Gastrocnemius medialis (tissue), 4 donors: ENCODE results near the gene GRIP2. TPM values are rescaled to one million over a fixed set of nuclear protein-coding genes. Genes with fewer than 3 reads are reported as not detected.

Experiments
- ATAC-seq, 2 donors: fragments of 150-250 bp; one replicate each; pipeline ENCODE4 v1.9.1; 2016
- DNase-seq, 2 donors: peaks; one replicate each; pipeline ENCODE4 v3.0.0-alpha.2; 2019
- H3K27ac ChIP-seq, 4 donors: fragments of 200-600 bp; sonication (generic); 1 replicate in 1 of 4; 2 replicates in 3 of 4; pipeline ENCODE4 v1.5.1; 2016 to 2018; ENCODE audit warnings: mild to moderate bottlenecking in 2 of 4, moderate library complexity in 1 of 4
- H3K27me3 ChIP-seq, 3 donors: fragments of 200-600 bp; sonication (generic) in 2 of 3; 1 replicate in 1 of 3; 2 replicates in 2 of 3; pipeline versions ENCODE4 v1.5.1 to v1.6.0; 2016 to 2019; ENCODE audit warnings: mild to moderate bottlenecking in 1 of 3, moderate library complexity in 1 of 3
- H3K36me3 ChIP-seq, 2 donors: fragments of 200-600 bp; sonication (generic) in 1 of 2; one replicate each; pipeline ENCODE4 v1.5.1; 2017 to 2018
- H3K4me1 ChIP-seq, 2 donors: fragments of 200-600 bp; sonication (generic) in 1 of 2; one replicate each; pipeline ENCODE4 v1.5.1; 2016 to 2017; ENCODE audit warnings: mild to moderate bottlenecking in 2 of 2
- H3K4me3 ChIP-seq, 4 donors: fragments of 200-600 bp; sonication (generic) in 3 of 4; 1 replicate in 1 of 4; 2 replicates in 3 of 4; pipeline ENCODE4 v1.5.1; 2016 to 2019; ENCODE audit warnings: mild to moderate bottlenecking in 2 of 4
- H3K9me3 ChIP-seq, 3 donors: fragments of 200-600 bp; sonication (generic) in 2 of 3; 1 replicate in 1 of 3; 2 replicates in 2 of 3; pipeline ENCODE4 v1.5.1; 2016 to 2019
- POLR2A ChIP-seq, 2 donors: fragments of 450-650 bp; IDR thresholded peaks; one replicate each; pipeline ENCODE4 v1.6.1; 2017; ENCODE audit warnings: antibody characterized with exemption in 2 of 2, mild to moderate bottlenecking in 2 of 2, moderate library complexity in 2 of 2
- in situ Hi-C, 4 donors: fragments of 200-750 bp; cut with MboI; loops; one replicate each; pipeline versions ENCODE4 v1.15.0 to v1.8.0; 2017; ENCODE audit warnings: low sequenced_read_pairs in 4 of 4
- intact Hi-C: fragments of 100-400 bp; cut with DNase I; formaldehyde crosslinking; loops from one replicate; pipeline ENCODE4 v1.15.1; 2023; ENCODE audit warnings: low total_unique reads
- total RNA-seq, 4 donors: library from RNA; depleted of rRNA; stranded (reverse); fragments of >200 nt; gene quantifications; one replicate each; pipeline versions ENCODE4 v1.1.0 to v1.2.3, GENCODE V29; 2016
- TF ChIP-seq, protein P1 (sequence below), 5 experiments: fragments of 450-650 bp in 3 of 5; fragments of 200-600 bp in 2 of 5; sonication (generic) in 2 of 5; IDR thresholded peaks in 4 of 5; conservative IDR thresholded peaks in 1 of 5; 1 replicate in 4 of 5; 2 replicates in 1 of 5; pipeline ENCODE4 v1.5.1; 2016 to 2019; ENCODE audit warnings: antibody characterized with exemption in 5 of 5, mild to moderate bottlenecking in 3 of 5, moderate library complexity in 3 of 5

Gene GRIP2
- total RNA-seq, 4 donors from 2014 or later = 2.8 to 12.6 (median 4.6) TPM

DNA sequence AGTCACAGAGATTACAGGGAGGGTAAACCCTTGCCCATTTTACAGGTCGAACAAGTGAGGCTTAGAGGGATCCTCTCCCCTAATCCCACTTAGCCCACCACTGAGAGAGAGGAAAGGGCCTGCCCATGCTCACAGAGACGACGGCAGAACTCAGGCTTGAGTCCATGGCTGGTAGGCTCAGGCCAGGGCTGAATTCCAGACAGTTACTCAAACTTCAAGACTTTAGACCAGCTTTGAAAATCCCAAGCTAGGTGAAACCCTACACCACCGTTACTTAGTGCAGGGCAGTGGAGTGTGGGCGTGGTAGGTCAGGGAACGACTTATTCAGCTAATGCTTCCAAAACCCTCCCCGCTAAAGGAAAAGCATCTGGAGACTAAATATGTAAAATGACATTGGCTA lies 16.4 kb downstream of the GRIP2 start:
- Histone ChIP-seq H3K27ac (peak overlapping the region; percentile 92 to 99 (median 97)), H3K4me3 (no peak overlapping the region), H3K36me3 (peaks cover 0 to 16% of the 10 kb centered on the region in 2 donors), H3K27me3 (no peaks in the 10 kb centered on the region), H3K4me1 (peaks cover 62 to 69% of the 10 kb centered on the region in 2 donors), H3K9me3 (no peaks in the 10 kb centered on the region)
- intact Hi-C loops (loop anchor here (1.0 to 5.0 kb wide), 3 partner anchors 17 to 1539 kb away; partner anchors contain the start of gene GRIP2), in situ Hi-C loops (no loop called here)
- peak in 1 of 2 donors; percentile 68 for DNase-seq
- TF ChIP-seq, protein P1, sequence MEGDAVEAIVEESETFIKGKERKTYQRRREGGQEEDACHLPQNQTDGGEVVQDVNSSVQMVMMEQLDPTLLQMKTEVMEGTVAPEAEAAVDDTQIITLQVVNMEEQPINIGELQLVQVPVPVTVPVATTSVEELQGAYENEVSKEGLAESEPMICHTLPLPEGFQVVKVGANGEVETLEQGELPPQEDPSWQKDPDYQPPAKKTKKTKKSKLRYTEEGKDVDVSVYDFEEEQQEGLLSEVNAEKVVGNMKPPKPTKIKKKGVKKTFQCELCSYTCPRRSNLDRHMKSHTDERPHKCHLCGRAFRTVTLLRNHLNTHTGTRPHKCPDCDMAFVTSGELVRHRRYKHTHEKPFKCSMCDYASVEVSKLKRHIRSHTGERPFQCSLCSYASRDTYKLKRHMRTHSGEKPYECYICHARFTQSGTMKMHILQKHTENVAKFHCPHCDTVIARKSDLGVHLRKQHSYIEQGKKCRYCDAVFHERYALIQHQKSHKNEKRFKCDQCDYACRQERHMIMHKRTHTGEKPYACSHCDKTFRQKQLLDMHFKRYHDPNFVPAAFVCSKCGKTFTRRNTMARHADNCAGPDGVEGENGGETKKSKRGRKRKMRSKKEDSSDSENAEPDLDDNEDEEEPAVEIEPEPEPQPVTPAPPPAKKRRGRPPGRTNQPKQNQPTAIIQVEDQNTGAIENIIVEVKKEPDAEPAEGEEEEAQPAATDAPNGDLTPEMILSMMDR (IDR thresholded peaks at IDR 0.05 in 4 of 5, conservative IDR thresholded peaks at IDR 0.05 in 1 of 5) = no peak
- TF ChIP-seq POLR2A (IDR thresholded peaks at IDR 0.05) = no peak
- ATAC-seq = peak; percentile 34 to 47

DNA sequence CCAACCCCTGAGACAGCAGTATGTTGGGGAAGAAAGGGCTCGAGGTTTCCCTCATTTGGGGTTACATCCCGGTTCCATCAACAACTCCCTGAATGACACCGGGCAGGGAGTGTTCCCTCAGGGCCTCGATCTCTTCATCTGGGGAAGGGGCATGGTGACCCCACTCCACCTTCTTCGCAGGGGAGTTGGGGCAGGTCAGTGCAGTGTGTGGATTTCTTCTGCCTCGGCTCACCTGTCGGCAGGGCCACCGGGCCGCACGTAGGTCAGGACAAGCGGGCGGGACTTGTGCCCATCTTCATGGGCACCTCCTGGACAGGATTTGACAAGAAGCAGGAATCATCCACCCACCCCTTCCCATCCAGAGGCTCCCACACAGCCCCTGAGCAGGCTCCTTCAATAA lies 17.4 kb downstream of the GRIP2 start:
- DNase-seq (peak in 1 of 2 donors; percentile 44), ATAC-seq (no peak)
- Histone ChIP-seq H3K27me3 (no peaks in the 10 kb centered on the region), H3K9me3 (no peaks in the 10 kb centered on the region), H3K4me1 (peaks cover 62 to 69% of the 10 kb centered on the region in 2 donors), H3K4me3 (no peak overlapping the region), H3K27ac (peak overlapping the region; percentile 92 to 99 (median 97)), H3K36me3 (peaks cover 0 to 26% of the 10 kb centered on the region in 2 donors)
- intact Hi-C loops = loop anchor here (5.0 kb wide), 2 partner anchors 90 to 1540 kb away; no protein-coding TSS in a partner anchor
- in situ Hi-C loops = no loop called here
- TF ChIP-seq, protein P1 (IDR thresholded peaks at IDR 0.05 in 4 of 5, conservative IDR thresholded peaks at IDR 0.05 in 1 of 5) = no peak
- no peak for TF ChIP-seq POLR2A (IDR thresholded peaks at IDR 0.05)

DNA sequence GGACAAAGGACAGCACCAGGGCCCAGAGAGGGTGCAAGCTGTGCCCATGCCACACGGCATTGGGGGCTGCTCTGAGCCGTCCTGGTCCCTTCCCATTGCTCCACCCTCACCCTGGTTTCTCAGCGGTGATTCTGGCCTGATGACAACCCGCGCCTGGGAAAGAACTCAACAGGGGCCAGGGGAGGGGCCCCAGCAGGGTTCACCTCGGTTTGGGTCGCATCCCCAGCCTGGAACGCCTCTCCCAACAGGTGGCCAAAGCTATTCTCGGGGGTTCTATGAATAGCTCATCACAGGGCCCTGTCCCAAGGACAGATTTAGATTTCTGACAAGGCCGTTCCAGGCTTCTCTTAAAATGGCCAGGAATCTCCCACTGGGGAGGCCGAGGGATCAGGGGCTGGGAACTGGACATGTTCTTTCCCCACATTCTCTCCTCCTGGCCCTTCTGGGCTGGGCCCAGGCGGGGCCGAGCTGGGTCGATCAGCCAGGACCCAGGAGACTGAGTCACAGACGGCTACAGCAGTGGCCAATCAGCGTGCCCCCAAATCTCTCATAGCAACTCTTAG lies 17.9 kb downstream of the GRIP2 start:
- intact Hi-C loops = loop anchor here (5.0 kb wide), 2 partner anchors 90 to 1540 kb away; no protein-coding TSS in a partner anchor
- no peaks in the 10 kb centered on the region for H3K27me3 ChIP-seq
- peak; percentile 80 to 84 for TF ChIP-seq POLR2A (IDR thresholded peaks at IDR 0.05)
- TF ChIP-seq, protein P1 (IDR thresholded peaks at IDR 0.05 in 4 of 5, conservative IDR thresholded peaks at IDR 0.05 in 1 of 5) = no peak
- peak; percentile 81 to 94 for DNase-seq
- in situ Hi-C loops = no loop called here
- H3K4me1 ChIP-seq = peaks cover 62 to 65% of the 10 kb centered on the region in 2 donors
- peak; percentile 71 to 73 for ATAC-seq
- H3K27ac ChIP-seq = peak overlapping the region; percentile 92 to 99 (median 97)
- peak overlapping the region in 1 of 4 donors; percentile 23 for H3K4me3 ChIP-seq
- H3K9me3 ChIP-seq = no peaks in the 10 kb centered on the region
- peaks cover 0 to 30% of the 10 kb centered on the region in 2 donors for H3K36me3 ChIP-seq

DNA sequence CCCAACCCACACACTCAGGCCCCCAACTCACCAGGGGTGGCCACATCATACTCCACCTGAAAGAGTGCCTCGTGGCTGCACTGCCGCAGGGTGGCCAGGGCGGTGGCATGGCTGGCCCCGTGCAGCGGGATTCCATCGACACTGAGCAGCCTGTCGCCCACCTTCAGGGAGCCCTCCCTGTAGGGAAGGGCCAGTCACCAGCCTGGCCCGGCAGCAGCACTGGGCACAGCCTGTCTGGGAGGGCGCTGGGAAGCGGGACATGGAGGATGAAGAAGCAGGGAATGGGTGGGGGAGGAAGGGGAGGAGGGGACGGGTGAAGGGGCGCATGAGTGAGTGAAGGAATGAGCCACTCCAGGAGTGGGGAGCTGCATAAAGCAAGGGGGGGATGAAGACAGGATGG lies 18.5 kb downstream of the GRIP2 start:
- Histone ChIP-seq H3K27me3 (no peaks in the 10 kb centered on the region), H3K36me3 (peaks cover 0 to 36% of the 10 kb centered on the region in 2 donors), H3K4me1 (peaks cover 56 to 59% of the 10 kb centered on the region in 2 donors), H3K9me3 (no peaks in the 10 kb centered on the region), H3K27ac (peak overlapping the region; percentile 92 to 99 (median 97)), H3K4me3 (peak overlapping the region in 1 of 4 donors; percentile 23)
- in situ Hi-C loops = no loop called here
- intact Hi-C loops = loop anchor here (5.0 kb wide), 2 partner anchors 89 to 1541 kb away; no protein-coding TSS in a partner anchor
- ATAC-seq (no peak), DNase-seq (peak in 1 of 2 donors; percentile 21)
- TF ChIP-seq, protein P1 (IDR thresholded peaks at IDR 0.05 in 4 of 5, conservative IDR thresholded peaks at IDR 0.05 in 1 of 5) = no peak
- TF ChIP-seq POLR2A (IDR thresholded peaks at IDR 0.05) = no peak
